Measurements from ENCODE around the gene S100A9.

- TF ChIP-seq CTCF (conservative IDR thresholded peaks at IDR 0.05) = no peak
- TF ChIP-seq ZFX (IDR thresholded peaks at IDR 0.05) = no peak
Observed at GRCh38 chr1:153365696-153366095, 8.0 kb downstream of the S100A9 start.

All from C4-2B (cell line).